ENCODE results near the gene UBE2E1. TPM values are rescaled to one million over a fixed set of nuclear protein-coding genes. Genes with fewer than 3 reads are reported as not detected.

The UBE2E1 gene
- total RNA-seq, 2 donors from 2014 or later = 76.2 to 78.4 TPM

- no peaks in the 10 kb centered on the region for H3K36me3 Mint-ChIP-seq (ENCODE audit: insufficient read depth in 2 of 2)
- H3K4me1 Mint-ChIP-seq (ENCODE audit: low read depth) = peaks cover 6% of the 10 kb centered on the region
- H3K9me3 Mint-ChIP-seq = no peaks in the 10 kb centered on the region
- ATAC-seq (replicated peaks in 1 of 2) (no peak), DNase-seq (no peak)
- no peak overlapping the region for H3K27ac Mint-ChIP-seq
- no peaks in the 10 kb centered on the region for H3K27me3 Mint-ChIP-seq (ENCODE audit: low read depth)
- no peak overlapping the region for H3K4me3 Mint-ChIP-seq
These were observed 126.8 kb downstream of the UBE2E1 start for GRCh38 chr3:23932571-23932970.

- DNase-seq (no peak), ATAC-seq (replicated peaks in 1 of 2) (no peak)
- Mint-ChIP-seq H3K27me3 (ENCODE audit: low read depth) (no peaks in the 10 kb centered on the region), H3K9me3 (peaks cover 0 to 2% of the 10 kb centered on the region in 2 donors), H3K4me1 (ENCODE audit: low read depth) (no peaks in the 10 kb centered on the region), H3K27ac (no peak overlapping the region), H3K36me3 (ENCODE audit: insufficient read depth in 2 of 2) (no peaks in the 10 kb centered on the region), H3K4me3 (no peak overlapping the region)
These were observed 128.5 kb downstream of the UBE2E1 start for GRCh38 chr3:23934253-23934652.

- Mint-ChIP-seq H3K27me3 (ENCODE audit: low read depth) (no peaks in the 10 kb centered on the region), H3K4me3 (no peak overlapping the region), H3K4me1 (ENCODE audit: low read depth) (no peaks in the 10 kb centered on the region), H3K27ac (no peak overlapping the region), H3K36me3 (ENCODE audit: insufficient read depth in 2 of 2) (no peaks in the 10 kb centered on the region), H3K9me3 (peaks cover 0 to 2% of the 10 kb centered on the region in 2 donors)
- ATAC-seq (replicated peaks in 1 of 2) (no peak), DNase-seq (no peak)
These were observed 131.5 kb downstream of the UBE2E1 start for GRCh38 chr3:23937296-23937695.

- Mint-ChIP-seq H3K9me3 (peaks cover 0 to 2% of the 10 kb centered on the region in 2 donors), H3K27ac (no peak overlapping the region), H3K27me3 (ENCODE audit: low read depth) (peaks cover 7% of the 10 kb centered on the region), H3K36me3 (ENCODE audit: insufficient read depth in 2 of 2) (no peaks in the 10 kb centered on the region), H3K4me1 (ENCODE audit: low read depth) (peaks cover 3% of the 10 kb centered on the region), H3K4me3 (no peak overlapping the region)
- no peak for DNase-seq
- ATAC-seq (replicated peaks in 1 of 2) = no peak
These were observed 132.9 kb downstream of the UBE2E1 start for GRCh38 chr3:23938688-23939087.

GRCh38 chr3:23940775-23941174, 135.0 kb downstream of the UBE2E1 start:
- Mint-ChIP-seq H3K9me3 (peaks cover 0 to 2% of the 10 kb centered on the region in 2 donors), H3K4me3 (no peak overlapping the region), H3K36me3 (ENCODE audit: insufficient read depth in 2 of 2) (peaks cover 1 to 2% of the 10 kb centered on the region in 2 donors), H3K27ac (no peak overlapping the region), H3K27me3 (ENCODE audit: low read depth) (peaks cover 17% of the 10 kb centered on the region), H3K4me1 (ENCODE audit: low read depth) (peaks cover 13% of the 10 kb centered on the region)
- DNase-seq (no peak), ATAC-seq (replicated peaks in 1 of 2) (no peak)

Other genes with a start within 250 kb of the UBE2E1 start
- 1 to 10 TPM; 2.5 to 3.6 TPM for gene NKIRAS1, start 111.0 kb downstream of the UBE2E1 start, total RNA-seq
- gene RPL15, start 111.2 kb downstream of the UBE2E1 start, total RNA-seq = 1,000 to 10,000 TPM; 2,452 to 2,630 TPM
- 1 to 10 TPM; 5.6 to 8.7 TPM for gene NR1D2, start 139.3 kb downstream of the UBE2E1 start, total RNA-seq

Measured in activated T-cell treated with anti-CD3 and anti-CD28 coated beads, Interleukin-2, amount 50 U/mL, for 72 hours (primary cell).